PC-9 (cell line): ENCODE data around the gene CAMK2B. TPM values are rescaled to one million over a fixed set of nuclear protein-coding genes. Genes with fewer than 3 reads are reported as not detected.

Source experiments
- BruUV-seq: library from RNA; stranded (reverse); fragments of 400-500 nt; replicated peaks from 2 replicates; lab custom pipeline; 2021; lab: Mats Ljungman, UMichigan
- CTCF ChIA-PET: fragments of 300-600 bp; sonication (Branson Sonifier 250); formaldehyde crosslinking; loops from one replicate; lab custom pipeline; 2022; ENCODE audit warnings: antibody characterized with exemption; lab: Charles Lee
- POLR2A ChIA-PET: fragments of 300-600 bp; sonication (Branson Sonifier 250); formaldehyde crosslinking; loops from one replicate; lab custom pipeline; 2022; ENCODE audit warnings: antibody characterized with exemption; ENCODE audit not compliant: unreplicated experiment; lab: Charles Lee
- DNase-seq, 2 experiments: peaks; one replicate each; pipeline versions ENCODE4 v3.0.0 to v3.0.0-alpha.2; 2015 to 2022; ENCODE audit warnings: mixed read lengths in 1 of 2
- H2AFZ ChIP-seq: fragments of 200-600 bp; sonication (generic); 2 replicates; pipeline ENCODE4 v1.8.1; 2017; ENCODE audit warnings: antibody characterized with exemption
- H3F3A ChIP-seq: fragments of 200-600 bp; sonication (generic); 2 replicates; pipeline ENCODE4 v1.8.1; 2017; ENCODE audit warnings: antibody characterized with exemption, mild to moderate bottlenecking, low read depth; ENCODE audit not compliant: insufficient read depth
- H3K27ac ChIP-seq: fragments of 200-600 bp; sonication (generic); 2 replicates; pipeline ENCODE4 v1.6.1; 2016; ENCODE audit warnings: mixed run types
- H3K27me3 ChIP-seq: fragments of 200-600 bp; sonication (generic); 2 replicates; pipeline ENCODE4 v1.6.1; 2016; ENCODE audit warnings: low read depth, mixed run types; ENCODE audit not compliant: insufficient read depth
- H3K36me3 ChIP-seq: fragments of 200-600 bp; sonication (generic); 2 replicates; pipeline ENCODE4 v1.6.1; 2016; ENCODE audit warnings: low read depth, mixed run types
- H3K4me1 ChIP-seq: fragments of 200-600 bp; sonication (generic); replicated peaks from 2 replicates; pipeline ENCODE4 v1.6.1; 2016; ENCODE audit warnings: mixed run types; ENCODE audit not compliant: insufficient read depth
- H3K4me2 ChIP-seq: fragments of 200-600 bp; sonication (generic); 2 replicates; pipeline ENCODE4 v1.6.1; 2017; ENCODE audit warnings: mixed run types
- H3K4me3 ChIP-seq: fragments of 200-600 bp; sonication (generic); 2 replicates; pipeline ENCODE4 v1.6.1; 2016; ENCODE audit warnings: mixed run types
- H3K79me2 ChIP-seq: fragments of 200-600 bp; sonication (generic); 2 replicates; pipeline ENCODE4 v1.6.1; 2017; ENCODE audit warnings: low read depth, mixed run types
- H3K9me2 ChIP-seq: fragments of 200-600 bp; sonication (generic); 2 replicates; pipeline ENCODE4 v1.8.1; 2017; ENCODE audit warnings: mild to moderate bottlenecking; ENCODE audit not compliant: insufficient read depth
- H3K9me3 ChIP-seq: fragments of 200-600 bp; sonication (generic); 2 replicates; pipeline ENCODE4 v1.8.1; 2016; ENCODE audit warnings: low read depth; ENCODE audit not compliant: insufficient read depth
- H4K20me1 ChIP-seq: fragments of 200-600 bp; sonication (generic); 2 replicates; pipeline ENCODE4 v1.8.1; 2017; ENCODE audit not compliant: insufficient read depth
- EZH2 ChIP-seq: fragments of 200-600 bp; sonication (generic); IDR thresholded peaks from 2 replicates; pipeline ENCODE4 v1.8.0; 2017; ENCODE audit warnings: antibody characterized with exemption, low read depth
- intact Hi-C: fragments of 100-400 bp; cut with micrococcal nuclease; formaldehyde crosslinking; loops from one replicate; pipeline ENCODE4 v1.10.0; 2022; ENCODE audit not compliant: unreplicated experiment
- total RNA-seq: library from RNA; stranded (reverse); gene quantifications from 2 replicates; pipeline ENCODE4 v1.2.3, GENCODE V29; 2021
- TF ChIP-seq, protein P1 (sequence below): fragments of 200-600 bp; sonication (generic); conservative IDR thresholded peaks from 2 replicates; pipeline ENCODE4 v1.6.1; 2017; ENCODE audit warnings: mixed run types, antibody characterized with exemption, mild to moderate bottlenecking, moderate library complexity

The CAMK2B gene
- total RNA-seq, 1 experiment from 2014 or later: 0.15 TPM

GRCh38 chr7:44244282-44244681 lies 81.1 kb downstream of the CAMK2B start:
- DNase-seq: no peak
- H3F3A ChIP-seq: no peaks in the 10 kb centered on the region
- no peaks in the 10 kb centered on the region for H3K9me3 ChIP-seq
- POLR2A ChIA-PET: interaction anchor here (0.6 kb wide), 1 partner anchor 9 kb away, joined by 5 read pairs; no protein-coding TSS in a partner anchor
- CTCF ChIA-PET: no interaction called here
- H3K4me1 ChIP-seq: no peaks in the 10 kb centered on the region
- H3K4me3 ChIP-seq: no peak overlapping the region
- no TSS peak for BruUV-seq
- H3K36me3 ChIP-seq: no peaks in the 10 kb centered on the region
- H3K27me3 ChIP-seq: peaks cover 14% of the 10 kb centered on the region
- H3K4me2 ChIP-seq: no peak overlapping the region
- H3K79me2 ChIP-seq: no peaks in the 10 kb centered on the region
- H3K27ac ChIP-seq: no peak overlapping the region
- intact Hi-C loops: loop anchor here (5.0 kb wide), 2 partner anchors 138 to 893 kb away; no protein-coding TSS in a partner anchor
- TF ChIP-seq, protein P1, sequence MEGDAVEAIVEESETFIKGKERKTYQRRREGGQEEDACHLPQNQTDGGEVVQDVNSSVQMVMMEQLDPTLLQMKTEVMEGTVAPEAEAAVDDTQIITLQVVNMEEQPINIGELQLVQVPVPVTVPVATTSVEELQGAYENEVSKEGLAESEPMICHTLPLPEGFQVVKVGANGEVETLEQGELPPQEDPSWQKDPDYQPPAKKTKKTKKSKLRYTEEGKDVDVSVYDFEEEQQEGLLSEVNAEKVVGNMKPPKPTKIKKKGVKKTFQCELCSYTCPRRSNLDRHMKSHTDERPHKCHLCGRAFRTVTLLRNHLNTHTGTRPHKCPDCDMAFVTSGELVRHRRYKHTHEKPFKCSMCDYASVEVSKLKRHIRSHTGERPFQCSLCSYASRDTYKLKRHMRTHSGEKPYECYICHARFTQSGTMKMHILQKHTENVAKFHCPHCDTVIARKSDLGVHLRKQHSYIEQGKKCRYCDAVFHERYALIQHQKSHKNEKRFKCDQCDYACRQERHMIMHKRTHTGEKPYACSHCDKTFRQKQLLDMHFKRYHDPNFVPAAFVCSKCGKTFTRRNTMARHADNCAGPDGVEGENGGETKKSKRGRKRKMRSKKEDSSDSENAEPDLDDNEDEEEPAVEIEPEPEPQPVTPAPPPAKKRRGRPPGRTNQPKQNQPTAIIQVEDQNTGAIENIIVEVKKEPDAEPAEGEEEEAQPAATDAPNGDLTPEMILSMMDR: peak; percentile 79
- TF ChIP-seq EZH2: no peak
- H2AFZ ChIP-seq: no peak overlapping the region
- H4K20me1 ChIP-seq: no peaks in the 10 kb centered on the region
- no peaks in the 10 kb centered on the region for H3K9me2 ChIP-seq

GRCh38 chr7:44242091-44242490 lies 83.3 kb downstream of the CAMK2B start:
- ChIA-PET POLR2A (no interaction called here), CTCF (interaction anchor here (0.6 kb wide), 1 partner anchor 63 kb away, joined by 3 read pairs; no protein-coding TSS in a partner anchor)
- TF ChIP-seq EZH2: no peak
- TF ChIP-seq, protein P1: no peak
- no peaks in the 10 kb centered on the region for H3K36me3 ChIP-seq
- BruUV-seq: no TSS peak
- peaks cover 36% of the 10 kb centered on the region for H3K27me3 ChIP-seq
- H3K27ac ChIP-seq: no peak overlapping the region
- DNase-seq: no peak
- no peak overlapping the region for H2AFZ ChIP-seq
- H4K20me1 ChIP-seq: no peaks in the 10 kb centered on the region
- intact Hi-C loops: loop anchor here (5.0 kb wide), 2 partner anchors 140 to 895 kb away; no protein-coding TSS in a partner anchor
- no peaks in the 10 kb centered on the region for H3K4me1 ChIP-seq
- H3K4me2 ChIP-seq: no peak overlapping the region
- no peak overlapping the region for H3K4me3 ChIP-seq
- no peaks in the 10 kb centered on the region for H3K9me3 ChIP-seq
- H3F3A ChIP-seq: no peaks in the 10 kb centered on the region
- no peaks in the 10 kb centered on the region for H3K9me2 ChIP-seq
- H3K79me2 ChIP-seq: no peaks in the 10 kb centered on the region

- no peak for TF ChIP-seq EZH2
- TF ChIP-seq, protein P1: peak; percentile 91
- CTCF ChIA-PET: interaction anchor here (0.6 to 1.7 kb wide), 8 partner anchors 8 to 330 kb away, joined by 3 to 18 read pairs (median 4); no protein-coding TSS in a partner anchor
- Histone ChIP-seq H3K9me2 (no peaks in the 10 kb centered on the region), H2AFZ (peak overlapping the region; percentile 50; the same call in 1 of the 2 replicates), H3K4me3 (no peak overlapping the region), H3F3A (no peaks in the 10 kb centered on the region), H4K20me1 (no peaks in the 10 kb centered on the region), H3K27me3 (peaks cover 46% of the 10 kb centered on the region), H3K4me2 (peak overlapping the region; percentile 56), H3K79me2 (no peaks in the 10 kb centered on the region), H3K9me3 (no peaks in the 10 kb centered on the region), H3K36me3 (no peaks in the 10 kb centered on the region), H3K4me1 (no peaks in the 10 kb centered on the region), H3K27ac (no peak overlapping the region)
- BruUV-seq: no TSS peak
- DNase-seq: peak; percentile 67 to 82
- POLR2A ChIA-PET: interaction anchor here (0.7 kb wide), 1 partner anchor 198 kb away, joined by 3 read pairs; no protein-coding TSS in a partner anchor
- intact Hi-C loops: loop anchor here (1.0 to 5.0 kb wide), 5 partner anchors 66 to 896 kb away; no protein-coding TSS in a partner anchor
Measured at GRCh38 chr7:44240983-44241510, 84.3 kb downstream of the CAMK2B start.
